ENCODE results near the gene PALLD. TPM values are rescaled to one million over a fixed set of nuclear protein-coding genes. Genes with fewer than 3 reads are reported as not detected.
"Not testable (repeated sequence)": the region's sequence is repeated elsewhere in the genome, so short reads cannot be mapped to it uniquely, and the experiment has no call there.

PALLD gene
- total and polyA plus RNA-seq, 2 of the 13 experiments (the other 11 are each of a cell fraction or from before 2014, with no cell fraction given): 0.50 to 1.5 TPM

DNA sequence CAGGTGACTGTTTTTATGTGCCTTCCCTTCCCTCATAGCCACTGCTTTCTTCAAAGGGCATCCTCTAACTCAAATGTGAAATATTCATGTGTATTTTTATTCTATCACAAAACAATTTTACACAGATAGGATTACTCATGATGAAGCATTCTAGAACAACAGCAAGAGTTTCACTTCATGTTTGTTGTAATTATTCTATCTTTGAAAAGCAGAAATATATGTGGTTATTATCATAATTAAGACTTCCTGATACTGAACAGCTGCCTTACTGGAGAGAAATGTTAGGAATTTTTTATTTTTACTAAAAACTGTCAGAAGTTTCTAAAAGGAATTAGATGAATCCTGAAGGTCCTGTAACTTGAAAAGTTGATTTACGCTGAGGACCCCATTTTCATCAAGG is 229.1 kb downstream of the PALLD start (continued):
- no peak for TF ChIP-seq ELF1 (CRISPR knock-in tag; IDR thresholded peaks at IDR 0.05)

DNA sequence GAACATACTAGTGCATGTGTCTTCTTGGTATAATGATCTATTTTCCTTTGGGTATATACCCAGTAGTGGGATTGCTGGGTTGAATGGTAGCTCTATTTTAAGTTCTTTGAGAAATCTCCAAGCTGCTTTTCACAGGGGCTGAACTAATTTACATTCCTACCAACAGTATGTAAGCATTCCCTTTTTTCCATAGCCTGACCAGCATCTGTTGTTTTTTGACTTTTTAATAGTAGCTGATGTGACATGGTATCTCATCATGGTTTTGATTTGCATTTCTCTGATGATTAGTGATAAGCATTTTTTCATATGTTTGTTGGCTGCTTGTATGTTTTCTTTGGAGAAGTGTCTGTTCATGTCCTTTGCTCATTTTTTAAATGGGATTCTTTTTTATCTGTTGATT is 230.3 kb downstream of the PALLD start:
- H3K4me2 ChIP-seq (ENCODE audit: low read depth, low read length); CTCF ChIA-PET (ENCODE audit: low intra/inter-chr PET ratio, low total read pairs); H2AFZ ChIP-seq (ENCODE audit: low read length); POLR2A ChIA-PET; H3K9ac ChIP-seq (ENCODE audit: insufficient read depth, low read depth, low read length); ATAC-seq; DNase-seq (ENCODE audit: low spot score); BruUV-seq (replicated peaks); FAIRE-seq; H3K27me3 ChIP-seq (ENCODE audit: control insufficient read depth in 1 of 2, insufficient read depth in 2 of 2, low read length in 2 of 2); H3K27ac ChIP-seq (ENCODE audit: extremely low read length, insufficient read depth, low read length); H3K79me2 ChIP-seq (ENCODE audit: insufficient read depth, low read length); H3K36me3 ChIP-seq (replicated peaks in 1 of 2; ENCODE audit: control insufficient read depth in 1 of 2, insufficient read depth in 2 of 2, low read length in 2 of 2); in situ Hi-C loops (cut with HindIII; ENCODE audit: extremely low pct_ligation_motif_present, low pct_unique_long_range_greater_than_20kb); H3K9me3 ChIP-seq (ENCODE audit: low read length); H3K4me3 ChIP-seq (replicated peaks in 1 of 3; ENCODE audit: insufficient read depth in 1 of 3, low read depth in 2 of 3, low read length in 3 of 3); H4K20me1 ChIP-seq (ENCODE audit: insufficient read depth, low read length); H3K4me1 ChIP-seq (ENCODE audit: insufficient read depth, low read length); intact Hi-C loops (cut with micrococcal nuclease; ENCODE audit: unreplicated experiment): not testable (repeated sequence)

DNA sequence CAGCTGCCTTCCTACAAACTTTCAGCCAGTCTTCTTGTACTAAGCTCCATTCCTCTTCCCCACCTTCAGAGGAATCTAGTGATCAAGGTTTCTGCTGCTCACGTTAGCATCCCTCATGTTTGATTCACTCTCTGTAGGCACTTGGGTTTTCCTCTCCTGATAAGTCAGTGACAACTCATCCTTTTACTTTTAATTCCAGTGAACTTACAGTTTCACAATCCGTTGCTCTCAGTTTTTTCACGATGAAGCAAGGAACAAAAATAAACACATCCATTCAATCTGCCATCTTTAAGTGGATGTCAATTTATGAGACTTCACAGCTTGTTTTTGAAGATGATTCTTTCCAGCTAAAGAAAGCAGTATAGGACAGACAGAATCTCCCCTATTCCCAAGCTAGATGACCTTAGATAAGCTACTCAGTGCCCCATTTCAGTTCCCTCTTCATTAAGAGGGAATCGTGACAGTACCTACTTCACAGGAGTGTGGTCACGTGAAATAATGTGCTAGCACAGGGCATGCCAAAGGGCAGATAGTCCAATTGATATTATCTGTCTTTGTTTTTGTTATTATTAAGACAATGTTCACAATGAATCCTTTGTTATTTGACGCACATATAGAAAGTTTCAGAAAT is 234.3 kb downstream of the PALLD start:
- no peaks in the 10 kb centered on the region for H4K20me1 ChIP-seq (ENCODE audit: insufficient read depth, low read length)
- H3K36me3 ChIP-seq (replicated peaks in 1 of 2; ENCODE audit: control insufficient read depth in 1 of 2, insufficient read depth in 2 of 2, low read length in 2 of 2): no peaks in the 10 kb centered on the region
- H3K9ac ChIP-seq (ENCODE audit: insufficient read depth, low read depth, low read length): no peak overlapping the region
- ChIA-PET POLR2A (no interaction called here), CTCF (ENCODE audit: low intra/inter-chr PET ratio, low total read pairs) (no interaction called here)
- no peaks in the 10 kb centered on the region for H3K79me2 ChIP-seq (ENCODE audit: insufficient read depth, low read length)
- H3K27me3 ChIP-seq (ENCODE audit: control insufficient read depth in 1 of 2, insufficient read depth in 2 of 2, low read length in 2 of 2): peaks cover 0 to under 1% of the 10 kb centered on the region in 2 experiments; a peak in 1 of 5 replicates
- ATAC-seq: no peak
- intact Hi-C loops (cut with micrococcal nuclease; ENCODE audit: unreplicated experiment): loop anchor here (10.0 kb wide), 1 partner anchor 64 kb away; no protein-coding TSS in a partner anchor
- FAIRE-seq: no peak
- H3K9me3 ChIP-seq (ENCODE audit: low read length): no peaks in the 10 kb centered on the region
- WGBS (ENCODE audit: low lambda C conversion rate): 2% methylated on average over 6 of the region's 6 CpGs
- H3K27ac ChIP-seq (ENCODE audit: extremely low read length, insufficient read depth, low read length): no peak overlapping the region
- H2AFZ ChIP-seq (ENCODE audit: low read length): no peak overlapping the region
- no peak overlapping the region for H3K4me2 ChIP-seq (ENCODE audit: low read depth, low read length)
- BruUV-seq (replicated peaks): no TSS peak
- no peaks in the 10 kb centered on the region for H3K4me1 ChIP-seq (ENCODE audit: insufficient read depth, low read length)
- in situ Hi-C loops (cut with HindIII; ENCODE audit: extremely low pct_ligation_motif_present, low pct_unique_long_range_greater_than_20kb): no loop called here
- no peak overlapping the region for H3K4me3 ChIP-seq (replicated peaks in 1 of 3; ENCODE audit: insufficient read depth in 1 of 3, low read depth in 2 of 3, low read length in 3 of 3)
- DNase-seq (ENCODE audit: low spot score): no peak
- TF ChIP-seq EEA1 (CRISPR knock-in tag; IDR thresholded peaks at IDR 0.05; ENCODE audit: borderline replicate concordance) (no peak), HNF4G (IDR thresholded peaks at IDR 0.05; ENCODE audit: borderline replicate concordance, low read depth, low read length) (no peak), HNF4G (CRISPR knock-in tag; IDR thresholded peaks at IDR 0.05; ENCODE audit: borderline replicate concordance, low read depth) (no peak), ZNF256 (CRISPR knock-in tag; conservative IDR thresholded peaks at IDR 0.05) (no peak)
- TF ChIP-seq, protein P1, sequence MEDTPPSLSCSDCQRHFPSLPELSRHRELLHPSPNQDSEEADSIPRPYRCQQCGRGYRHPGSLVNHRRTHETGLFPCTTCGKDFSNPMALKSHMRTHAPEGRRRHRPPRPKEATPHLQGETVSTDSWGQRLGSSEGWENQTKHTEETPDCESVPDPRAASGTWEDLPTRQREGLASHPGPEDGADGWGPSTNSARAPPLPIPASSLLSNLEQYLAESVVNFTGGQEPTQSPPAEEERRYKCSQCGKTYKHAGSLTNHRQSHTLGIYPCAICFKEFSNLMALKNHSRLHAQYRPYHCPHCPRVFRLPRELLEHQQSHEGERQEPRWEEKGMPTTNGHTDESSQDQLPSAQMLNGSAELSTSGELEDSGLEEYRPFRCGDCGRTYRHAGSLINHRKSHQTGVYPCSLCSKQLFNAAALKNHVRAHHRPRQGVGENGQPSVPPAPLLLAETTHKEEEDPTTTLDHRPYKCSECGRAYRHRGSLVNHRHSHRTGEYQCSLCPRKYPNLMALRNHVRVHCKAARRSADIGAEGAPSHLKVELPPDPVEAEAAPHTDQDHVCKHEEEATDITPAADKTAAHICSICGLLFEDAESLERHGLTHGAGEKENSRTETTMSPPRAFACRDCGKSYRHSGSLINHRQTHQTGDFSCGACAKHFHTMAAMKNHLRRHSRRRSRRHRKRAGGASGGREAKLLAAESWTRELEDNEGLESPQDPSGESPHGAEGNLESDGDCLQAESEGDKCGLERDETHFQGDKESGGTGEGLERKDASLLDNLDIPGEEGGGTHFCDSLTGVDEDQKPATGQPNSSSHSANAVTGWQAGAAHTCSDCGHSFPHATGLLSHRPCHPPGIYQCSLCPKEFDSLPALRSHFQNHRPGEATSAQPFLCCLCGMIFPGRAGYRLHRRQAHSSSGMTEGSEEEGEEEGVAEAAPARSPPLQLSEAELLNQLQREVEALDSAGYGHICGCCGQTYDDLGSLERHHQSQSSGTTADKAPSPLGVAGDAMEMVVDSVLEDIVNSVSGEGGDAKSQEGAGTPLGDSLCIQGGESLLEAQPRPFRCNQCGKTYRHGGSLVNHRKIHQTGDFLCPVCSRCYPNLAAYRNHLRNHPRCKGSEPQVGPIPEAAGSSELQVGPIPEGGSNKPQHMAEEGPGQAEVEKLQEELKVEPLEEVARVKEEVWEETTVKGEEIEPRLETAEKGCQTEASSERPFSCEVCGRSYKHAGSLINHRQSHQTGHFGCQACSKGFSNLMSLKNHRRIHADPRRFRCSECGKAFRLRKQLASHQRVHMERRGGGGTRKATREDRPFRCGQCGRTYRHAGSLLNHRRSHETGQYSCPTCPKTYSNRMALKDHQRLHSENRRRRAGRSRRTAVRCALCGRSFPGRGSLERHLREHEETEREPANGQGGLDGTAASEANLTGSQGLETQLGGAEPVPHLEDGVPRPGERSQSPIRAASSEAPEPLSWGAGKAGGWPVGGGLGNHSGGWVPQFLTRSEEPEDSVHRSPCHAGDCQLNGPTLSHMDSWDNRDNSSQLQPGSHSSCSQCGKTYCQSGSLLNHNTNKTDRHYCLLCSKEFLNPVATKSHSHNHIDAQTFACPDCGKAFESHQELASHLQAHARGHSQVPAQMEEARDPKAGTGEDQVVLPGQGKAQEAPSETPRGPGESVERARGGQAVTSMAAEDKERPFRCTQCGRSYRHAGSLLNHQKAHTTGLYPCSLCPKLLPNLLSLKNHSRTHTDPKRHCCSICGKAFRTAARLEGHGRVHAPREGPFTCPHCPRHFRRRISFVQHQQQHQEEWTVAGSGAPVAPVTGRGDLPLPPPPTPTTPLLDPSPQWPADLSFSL (CRISPR knock-in tag; IDR thresholded peaks at IDR 0.05): no peak
- TF ChIP-seq, protein P2, sequence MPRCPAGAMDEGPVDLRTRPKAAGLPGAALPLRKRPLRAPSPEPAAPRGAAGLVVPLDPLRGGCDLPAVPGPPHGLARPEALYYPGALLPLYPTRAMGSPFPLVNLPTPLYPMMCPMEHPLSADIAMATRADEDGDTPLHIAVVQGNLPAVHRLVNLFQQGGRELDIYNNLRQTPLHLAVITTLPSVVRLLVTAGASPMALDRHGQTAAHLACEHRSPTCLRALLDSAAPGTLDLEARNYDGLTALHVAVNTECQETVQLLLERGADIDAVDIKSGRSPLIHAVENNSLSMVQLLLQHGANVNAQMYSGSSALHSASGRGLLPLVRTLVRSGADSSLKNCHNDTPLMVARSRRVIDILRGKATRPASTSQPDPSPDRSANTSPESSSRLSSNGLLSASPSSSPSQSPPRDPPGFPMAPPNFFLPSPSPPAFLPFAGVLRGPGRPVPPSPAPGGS (CRISPR knock-in tag; IDR thresholded peaks at IDR 0.05): no peak
- TF ChIP-seq, protein P3, sequence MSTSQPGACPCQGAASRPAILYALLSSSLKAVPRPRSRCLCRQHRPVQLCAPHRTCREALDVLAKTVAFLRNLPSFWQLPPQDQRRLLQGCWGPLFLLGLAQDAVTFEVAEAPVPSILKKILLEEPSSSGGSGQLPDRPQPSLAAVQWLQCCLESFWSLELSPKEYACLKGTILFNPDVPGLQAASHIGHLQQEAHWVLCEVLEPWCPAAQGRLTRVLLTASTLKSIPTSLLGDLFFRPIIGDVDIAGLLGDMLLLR (CRISPR knock-in tag; IDR thresholded peaks at IDR 0.05): no peak
